ENCODE measurements around the gene DCTN1. TPM values are rescaled to one million over a fixed set of nuclear protein-coding genes. Genes with fewer than 3 reads are reported as not detected.

DCTN1 gene
- total RNA-seq, 1 experiment from 2014 or later: 67.8 TPM

DNA sequence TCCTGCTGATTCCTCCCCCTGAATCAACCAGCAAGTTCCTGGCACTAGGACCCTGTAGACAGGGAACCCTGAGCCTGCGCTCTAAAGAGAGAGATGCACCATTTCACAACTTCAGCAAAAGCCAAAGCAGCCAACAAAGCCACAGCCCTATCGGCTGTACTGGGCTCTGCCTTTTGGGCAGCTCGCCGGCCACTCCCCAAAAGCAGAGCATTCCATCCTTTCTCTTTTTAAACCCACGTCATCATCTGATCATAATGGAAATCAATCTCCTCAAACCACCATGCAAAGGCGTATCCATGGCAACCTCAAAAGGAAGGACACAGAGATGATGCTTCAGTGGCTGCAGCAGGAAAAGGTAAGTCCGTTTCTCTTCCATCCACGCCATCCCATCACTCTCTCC, 5.3 kb upstream of the DCTN1 start:
- H3K4me3 ChIP-seq (ENCODE audit: low read length): no peak overlapping the region
- ChIA-PET POLR2A (ENCODE audit: unreplicated experiment) (no interaction called here), CTCF (no interaction called here)
- BruUV-seq (replicated peaks): no TSS peak
- H3K27ac ChIP-seq (ENCODE audit: low read length): no peak overlapping the region
- no peak overlapping the region for H3K4me2 ChIP-seq (ENCODE audit: low read length)
- peaks cover 84% of the 10 kb centered on the region for H3K79me2 ChIP-seq (ENCODE audit: low read length)
- DNase-seq (no peak), ATAC-seq (no peak)
- TF ChIP-seq EZH2 (IDR thresholded peaks at IDR 0.05; ENCODE audit: low read length, unreplicated experiment) (no peak), EZH2phosphoT487 (IDR thresholded peaks at IDR 0.05; ENCODE audit: borderline replicate concordance, low read length) (no peak)
- TF ChIP-seq, protein P1, sequence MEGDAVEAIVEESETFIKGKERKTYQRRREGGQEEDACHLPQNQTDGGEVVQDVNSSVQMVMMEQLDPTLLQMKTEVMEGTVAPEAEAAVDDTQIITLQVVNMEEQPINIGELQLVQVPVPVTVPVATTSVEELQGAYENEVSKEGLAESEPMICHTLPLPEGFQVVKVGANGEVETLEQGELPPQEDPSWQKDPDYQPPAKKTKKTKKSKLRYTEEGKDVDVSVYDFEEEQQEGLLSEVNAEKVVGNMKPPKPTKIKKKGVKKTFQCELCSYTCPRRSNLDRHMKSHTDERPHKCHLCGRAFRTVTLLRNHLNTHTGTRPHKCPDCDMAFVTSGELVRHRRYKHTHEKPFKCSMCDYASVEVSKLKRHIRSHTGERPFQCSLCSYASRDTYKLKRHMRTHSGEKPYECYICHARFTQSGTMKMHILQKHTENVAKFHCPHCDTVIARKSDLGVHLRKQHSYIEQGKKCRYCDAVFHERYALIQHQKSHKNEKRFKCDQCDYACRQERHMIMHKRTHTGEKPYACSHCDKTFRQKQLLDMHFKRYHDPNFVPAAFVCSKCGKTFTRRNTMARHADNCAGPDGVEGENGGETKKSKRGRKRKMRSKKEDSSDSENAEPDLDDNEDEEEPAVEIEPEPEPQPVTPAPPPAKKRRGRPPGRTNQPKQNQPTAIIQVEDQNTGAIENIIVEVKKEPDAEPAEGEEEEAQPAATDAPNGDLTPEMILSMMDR (conservative IDR thresholded peaks at IDR 0.05; ENCODE audit: low read depth, low read length): no peak
- H3K4me1 ChIP-seq (ENCODE audit: insufficient read depth, low read length): peaks cover 15% of the 10 kb centered on the region
- H3K27me3 ChIP-seq (ENCODE audit: low read length): no peaks in the 10 kb centered on the region
- H3K36me3 ChIP-seq (ENCODE audit: low read depth, low read length): peaks cover 3% of the 10 kb centered on the region; the same call in 1 of the 2 replicates
- H2AFZ ChIP-seq (ENCODE audit: low read length): no peak overlapping the region
- no peaks in the 10 kb centered on the region for H3K9me3 ChIP-seq (ENCODE audit: low read length)
- H3F3A ChIP-seq (ENCODE audit: low read length, unreplicated experiment): no peaks in the 10 kb centered on the region
- no peaks in the 10 kb centered on the region for H4K20me1 ChIP-seq (ENCODE audit: low read length)
- no peak overlapping the region for H3K9ac ChIP-seq (ENCODE audit: low read length)
- H3K9me2 ChIP-seq (replicated peaks; ENCODE audit: low read length): no peaks in the 10 kb centered on the region
- intact Hi-C loops (cut with micrococcal nuclease): no loop called here

DNA sequence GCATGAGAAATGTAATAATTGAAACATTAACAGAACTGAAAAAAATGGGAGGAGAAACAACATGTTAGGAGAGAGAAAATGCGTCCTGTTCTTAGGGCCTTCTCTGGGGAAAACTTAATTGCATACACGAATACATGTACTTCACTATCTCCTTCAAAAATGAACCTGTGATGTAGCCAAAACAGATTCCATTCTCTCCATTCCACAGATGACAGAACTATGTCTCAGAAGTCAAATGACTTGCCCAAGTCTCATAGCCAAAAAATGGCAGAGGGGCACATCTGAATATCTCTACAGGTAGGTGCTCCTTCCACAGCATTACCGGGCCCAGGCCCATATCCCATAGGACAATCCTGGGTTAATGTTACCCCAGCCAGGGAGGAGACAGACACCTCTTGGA, 3.9 kb upstream of the DCTN1 start:
- Histone ChIP-seq H3K27ac (ENCODE audit: low read length) (no peak overlapping the region), H3K9me3 (ENCODE audit: low read length) (no peaks in the 10 kb centered on the region), H3K4me3 (ENCODE audit: low read length) (no peak overlapping the region), H3K79me2 (ENCODE audit: low read length) (peaks cover 77% of the 10 kb centered on the region), H3K4me1 (ENCODE audit: insufficient read depth, low read length) (0 out of 2 replicates have a peak, but pooled peaks cover 5% of the 10 kb centered on the region), H3K9ac (ENCODE audit: low read length) (no peak overlapping the region), H3K27me3 (ENCODE audit: low read length) (no peaks in the 10 kb centered on the region), H3K4me2 (ENCODE audit: low read length) (no peak overlapping the region), H3K36me3 (ENCODE audit: low read depth, low read length) (peaks cover 3% of the 10 kb centered on the region; the same call in 1 of the 2 replicates), H4K20me1 (ENCODE audit: low read length) (no peaks in the 10 kb centered on the region), H3F3A (ENCODE audit: low read length, unreplicated experiment) (no peaks in the 10 kb centered on the region), H2AFZ (ENCODE audit: low read length) (no peak overlapping the region), H3K9me2 (replicated peaks; ENCODE audit: low read length) (no peaks in the 10 kb centered on the region)
- ATAC-seq (no peak), DNase-seq (no peak)
- ChIA-PET CTCF (no interaction called here), POLR2A (ENCODE audit: unreplicated experiment) (no interaction called here)
- intact Hi-C loops (cut with micrococcal nuclease): no loop called here
- TF ChIP-seq EZH2phosphoT487 (IDR thresholded peaks at IDR 0.05; ENCODE audit: borderline replicate concordance, low read length) (no peak), EZH2 (IDR thresholded peaks at IDR 0.05; ENCODE audit: low read length, unreplicated experiment) (no peak)
- TF ChIP-seq, protein P1 (conservative IDR thresholded peaks at IDR 0.05; ENCODE audit: low read depth, low read length): no peak
- BruUV-seq (replicated peaks): no TSS peak

DNA sequence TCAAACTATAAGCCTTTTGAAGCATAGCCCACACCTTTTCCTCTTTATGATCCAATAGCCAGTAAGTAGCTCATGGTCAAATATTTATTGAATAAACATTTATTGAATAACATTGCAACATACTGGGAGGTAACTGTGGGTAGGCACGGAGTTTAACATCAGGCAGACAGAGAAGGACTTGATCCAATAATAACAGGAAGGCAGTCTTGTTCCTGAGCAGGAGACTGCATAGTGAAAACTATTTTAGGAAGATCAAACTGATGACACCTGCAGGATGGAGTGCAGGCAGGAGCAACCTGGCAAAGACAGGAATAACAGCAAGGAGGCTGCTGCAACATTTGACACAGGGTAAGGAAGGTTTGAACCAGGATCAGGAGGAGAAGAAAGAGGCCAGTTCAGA, 3.1 kb upstream of the DCTN1 start:
- Histone ChIP-seq H3K36me3 (ENCODE audit: low read depth, low read length) (peaks cover 3% of the 10 kb centered on the region; the same call in 1 of the 2 replicates), H3K4me2 (ENCODE audit: low read length) (no peak overlapping the region), H2AFZ (ENCODE audit: low read length) (no peak overlapping the region), H3F3A (ENCODE audit: low read length, unreplicated experiment) (no peaks in the 10 kb centered on the region), H3K79me2 (ENCODE audit: low read length) (peaks cover 69% of the 10 kb centered on the region), H3K9me2 (replicated peaks; ENCODE audit: low read length) (no peaks in the 10 kb centered on the region), H3K4me1 (ENCODE audit: insufficient read depth, low read length) (0 out of 2 replicates have a peak, but pooled peaks cover 5% of the 10 kb centered on the region), H3K9ac (ENCODE audit: low read length) (no peak overlapping the region), H3K4me3 (ENCODE audit: low read length) (no peak overlapping the region), H3K9me3 (ENCODE audit: low read length) (no peaks in the 10 kb centered on the region), H3K27me3 (ENCODE audit: low read length) (no peaks in the 10 kb centered on the region), H3K27ac (ENCODE audit: low read length) (no peak overlapping the region), H4K20me1 (ENCODE audit: low read length) (no peaks in the 10 kb centered on the region)
- ATAC-seq: peak; percentile 84
- POLR2A ChIA-PET (ENCODE audit: unreplicated experiment): no interaction called here
- no peak for TF ChIP-seq EZH2phosphoT487 (IDR thresholded peaks at IDR 0.05; ENCODE audit: borderline replicate concordance, low read length)
- TF ChIP-seq EZH2 (IDR thresholded peaks at IDR 0.05; ENCODE audit: low read length, unreplicated experiment): no peak
- TF ChIP-seq, protein P1 (conservative IDR thresholded peaks at IDR 0.05; ENCODE audit: low read depth, low read length): no peak
- CTCF ChIA-PET: no interaction called here
- intact Hi-C loops (cut with micrococcal nuclease): loop anchor here (1.0 kb wide), 1 partner anchor 116 kb away; no protein-coding TSS in a partner anchor
- peak; percentile 30 for DNase-seq
- BruUV-seq (replicated peaks): no TSS peak

Measured in PC-3 (cell line).